ENCODE measurements around the gene FOXI2.

FOXI2 gene

GRCh38 chr10:127744956-127745355 lies 8.0 kb downstream of the FOXI2 start:
- DNase-seq, result no peak

DNA sequence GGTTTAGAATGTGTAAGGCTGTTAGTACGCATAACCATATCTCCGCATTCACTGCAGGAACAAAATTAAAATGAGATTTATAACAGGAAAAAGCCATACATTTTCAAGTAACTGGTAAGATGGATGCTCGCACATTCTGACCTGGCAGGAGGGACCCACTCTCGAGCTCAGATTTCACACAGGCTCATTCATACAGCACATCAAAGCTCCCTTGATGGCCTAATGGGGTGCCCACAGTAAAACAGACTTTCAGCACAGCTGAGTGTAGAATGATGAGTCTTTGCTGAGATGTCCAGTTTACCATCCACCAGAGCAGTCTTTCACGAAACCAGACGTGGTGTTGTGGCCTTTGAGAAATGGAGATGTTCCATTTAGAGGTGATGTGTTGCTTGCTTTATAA lies 8.9 kb downstream of the FOXI2 start:
- DNase-seq, result no peak

DNA sequence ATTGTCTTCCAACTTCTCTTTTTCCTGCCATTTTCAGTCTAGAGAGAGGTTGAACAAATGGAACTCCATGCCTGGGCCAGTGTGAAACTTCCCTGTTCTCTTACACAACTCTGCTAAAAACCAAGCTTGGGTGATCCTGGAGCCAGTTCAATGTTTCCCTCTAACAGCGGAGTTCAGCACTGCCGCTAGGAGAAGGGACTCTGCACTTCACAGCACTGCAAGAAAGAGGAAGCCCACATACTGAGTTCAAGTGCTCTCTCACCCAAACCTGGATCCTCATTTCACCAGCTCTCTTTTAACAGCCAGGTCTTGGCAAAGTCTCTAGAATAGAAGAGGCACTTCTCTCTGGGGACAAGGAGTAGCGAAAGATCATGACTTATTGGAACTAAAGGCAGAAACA lies 18.8 kb downstream of the FOXI2 start:
- DNase-seq, result no peak

DNA sequence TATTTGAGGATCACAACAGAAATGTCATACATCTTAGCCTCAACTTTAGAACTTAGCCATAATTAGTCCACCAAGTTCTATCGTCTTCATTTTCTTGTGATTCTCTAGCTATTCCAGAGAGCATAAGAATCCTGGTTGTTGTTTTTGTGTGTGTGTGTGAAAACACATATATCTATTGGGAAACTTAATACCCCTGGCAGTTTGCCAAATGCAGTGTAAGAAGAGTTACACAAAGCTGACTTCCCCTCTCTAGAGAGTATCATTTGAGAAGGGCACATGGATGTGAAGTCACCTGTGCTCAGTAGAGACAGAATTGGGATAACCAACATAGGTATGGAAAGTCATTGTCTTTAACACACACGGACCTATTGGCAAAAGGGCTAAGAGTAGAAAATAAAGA lies 19.3 kb downstream of the FOXI2 start:
- DNase-seq, result no peak

- DNase-seq, result no peak
These were observed 20.0 kb downstream of the FOXI2 start for GRCh38 chr10:127757033-127757432.

- no peak for DNase-seq
These were observed 22.3 kb downstream of the FOXI2 start for GRCh38 chr10:127759276-127759675.

- no peak for DNase-seq
These were observed 25.9 kb downstream of the FOXI2 start for GRCh38 chr10:127762925-127763324.

GRCh38 chr10:127774766-127775559 lies 38.0 kb downstream of the FOXI2 start:
- DNase-seq, result no peak

DNA sequence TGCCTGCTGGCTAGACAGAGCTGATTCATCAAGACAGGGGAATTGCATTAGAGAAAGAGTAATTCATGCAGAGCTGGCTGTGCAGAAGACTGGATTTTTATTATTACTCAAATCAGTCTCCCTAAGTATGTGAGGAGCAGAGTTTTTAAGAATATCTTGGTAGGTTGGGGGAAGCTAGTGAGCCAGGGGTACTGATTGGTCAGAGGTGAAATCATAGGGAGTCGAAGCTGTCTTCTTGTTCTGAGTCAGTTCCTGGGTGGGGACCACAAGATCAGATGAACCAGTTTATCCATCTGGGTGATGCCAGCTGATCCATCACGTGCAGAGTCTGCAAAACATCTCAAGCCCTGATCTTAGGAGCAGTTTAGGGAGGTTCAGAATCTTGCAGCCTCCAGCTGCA lies 39.8 kb downstream of the FOXI2 start:
- DNase-seq, result peak in 1 of 5 donors; percentile 51

- DNase-seq, result no peak
These were observed 44.4 kb downstream of the FOXI2 start for GRCh38 chr10:127781412-127781811.

- DNase-seq, result no peak
These were observed 50.9 kb downstream of the FOXI2 start for GRCh38 chr10:127787873-127788272.

GRCh38 chr10:127790066-127790624 lies 53.2 kb downstream of the FOXI2 start:
- no peak for DNase-seq
